Renal pelvis (tissue), 12 donors: Measurements from ENCODE around the gene MRS2. TPM values are rescaled to one million over a fixed set of nuclear protein-coding genes. Genes with fewer than 3 reads are reported as not detected.
A peak's percentile ranks its signal among the peaks of the same experiment; 100 is the strongest.
"Not testable (repeated sequence)": the region's sequence is repeated elsewhere in the genome, so short reads cannot be mapped to it uniquely, and the experiment has no call there.

ENCODE experiments used
- DNase-seq: peaks from one replicate; pipeline ENCODE4 v3.0.0-alpha.2; 2013
- long read RNA-seq, 16 experiments: transcript quantifications; one replicate each; lab custom pipeline, GENCODE V29; 2026
- polyA plus RNA-seq, 3 donors: library from polyadenylated mRNA; unstranded; fragments of 120-200 nt; gene quantifications; one replicate each; pipeline ENCODE4 v1.2.1, GENCODE V29; 2013; ENCODE audit not compliant: insufficient read length in 3 of 3

The MRS2 gene, protein sequence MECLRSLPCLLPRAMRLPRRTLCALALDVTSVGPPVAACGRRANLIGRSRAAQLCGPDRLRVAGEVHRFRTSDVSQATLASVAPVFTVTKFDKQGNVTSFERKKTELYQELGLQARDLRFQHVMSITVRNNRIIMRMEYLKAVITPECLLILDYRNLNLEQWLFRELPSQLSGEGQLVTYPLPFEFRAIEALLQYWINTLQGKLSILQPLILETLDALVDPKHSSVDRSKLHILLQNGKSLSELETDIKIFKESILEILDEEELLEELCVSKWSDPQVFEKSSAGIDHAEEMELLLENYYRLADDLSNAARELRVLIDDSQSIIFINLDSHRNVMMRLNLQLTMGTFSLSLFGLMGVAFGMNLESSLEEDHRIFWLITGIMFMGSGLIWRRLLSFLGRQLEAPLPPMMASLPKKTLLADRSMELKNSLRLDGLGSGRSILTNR
- 10 to 100 TPM; 39.1 to 49.4 (median 47.0) TPM for polyA plus RNA-seq
- long read RNA-seq, donor 1, partial matches to known transcripts, result 0 of 4 reads
- long read RNA-seq, donor 1, other reads (novel, unspliced or antisense), result 0 of 4 reads
- long read RNA-seq, donor 2, transcript MRS2-202 (10 exons, 1,740 nt), result minor isoform, 6 of 22 reads
- long read RNA-seq, donor 2, transcript MRS2-203 (11 exons, 3,313 nt), result major isoform, 11 of 22 reads
- long read RNA-seq, donor 2, partial matches to known transcripts, result 5 of 22 reads
- long read RNA-seq, donor 2, other reads (novel, unspliced or antisense), result 0 of 22 reads
- long read RNA-seq, donor 3, transcript MRS2-203 (11 exons, 3,313 nt), result major isoform, 5 of 7 reads
- long read RNA-seq, donor 3, partial matches to known transcripts, result 0 of 7 reads
- long read RNA-seq, donor 3, other reads (novel, unspliced or antisense), result 0 of 7 reads
- long read RNA-seq, donor 4, transcript MRS2-203 (11 exons, 3,313 nt), result major isoform, 8 of 47 reads
- long read RNA-seq, donor 4, partial matches to known transcripts, result 38 of 47 reads
- long read RNA-seq, donor 4, other reads (novel, unspliced or antisense), result 0 of 47 reads
- long read RNA-seq, donor 5, partial matches to known transcripts, result 0 of 4 reads
- long read RNA-seq, donor 5, other reads (novel, unspliced or antisense), result 0 of 4 reads
- long read RNA-seq, donor 6, transcript MRS2-203 (11 exons, 3,313 nt), result major isoform, 9 of 17 reads
- long read RNA-seq, donor 6, partial matches to known transcripts, result 7 of 17 reads
- long read RNA-seq, donor 6, other reads (novel, unspliced or antisense), result 0 of 17 reads
- long read RNA-seq, donor 7, transcript MRS2-203 (11 exons, 3,313 nt), result major isoform, 5 of 40 reads
- long read RNA-seq, donor 7, partial matches to known transcripts, result 34 of 40 reads
- long read RNA-seq, donor 7, other reads (novel, unspliced or antisense), result 0 of 40 reads
- long read RNA-seq, donor 8, partial matches to known transcripts, result 0 of 4 reads
- long read RNA-seq, donor 8, other reads (novel, unspliced or antisense), result 0 of 4 reads
- long read RNA-seq, donor 9, transcript MRS2-203 (11 exons, 3,313 nt), result major isoform, 6 of 10 reads
- long read RNA-seq, donor 9, partial matches to known transcripts, result 0 of 10 reads
- long read RNA-seq, donor 9, other reads (novel, unspliced or antisense), result 0 of 10 reads
- long read RNA-seq, donor 10, transcript MRS2-203 (11 exons, 3,313 nt), result major isoform, 5 of 43 reads
- long read RNA-seq, donor 10, partial matches to known transcripts, result 33 of 43 reads
- long read RNA-seq, donor 10, other reads (novel, unspliced or antisense), result 0 of 43 reads
- long read RNA-seq, donor 11, transcript MRS2-203 (11 exons, 3,313 nt), result major isoform, 5 of 10 reads
- long read RNA-seq, donor 11, partial matches to known transcripts, result 5 of 10 reads
- long read RNA-seq, donor 11, other reads (novel, unspliced or antisense), result 0 of 10 reads
- long read RNA-seq, donor 12, transcript MRS2-203 (11 exons, 3,313 nt), result major isoform, 9 of 23 reads
- long read RNA-seq, donor 12, transcript MRS2-202 (10 exons, 1,740 nt), result minor isoform, 5 of 23 reads
- long read RNA-seq, donor 12, partial matches to known transcripts, result 8 of 23 reads
- long read RNA-seq, donor 12, other reads (novel, unspliced or antisense), result 0 of 23 reads
- long read RNA-seq, donor 13, partial matches to known transcripts, result 0 of 4 reads
- long read RNA-seq, donor 13, other reads (novel, unspliced or antisense), result 0 of 4 reads
- long read RNA-seq, donor 14, partial matches to known transcripts, result 0 of 4 reads
- long read RNA-seq, donor 14, other reads (novel, unspliced or antisense), result 0 of 4 reads
- long read RNA-seq, donor 15, transcript MRS2-203 (11 exons, 3,313 nt), result major isoform, 9 of 10 reads
- long read RNA-seq, donor 15, partial matches to known transcripts, result 0 of 10 reads
- long read RNA-seq, donor 15, other reads (novel, unspliced or antisense), result 0 of 10 reads
- long read RNA-seq, donor 16, transcript MRS2-203 (11 exons, 3,313 nt), result major isoform, 10 of 12 reads
- long read RNA-seq, donor 16, partial matches to known transcripts, result 0 of 12 reads
- long read RNA-seq, donor 16, other reads (novel, unspliced or antisense), result 0 of 12 reads

GRCh38 chr6:24402697-24403500, at the start of gene MRS2:
TSS of gene MRS2 (plus strand) at chr6:24402936. CDS start at chr6:24403047, 111 bp downstream.
- DNase-seq, result peak; percentile 82

GRCh38 chr6:24353861-24354260, 48.9 kb upstream of the MRS2 start:
- DNase-seq, result no peak

DNA sequence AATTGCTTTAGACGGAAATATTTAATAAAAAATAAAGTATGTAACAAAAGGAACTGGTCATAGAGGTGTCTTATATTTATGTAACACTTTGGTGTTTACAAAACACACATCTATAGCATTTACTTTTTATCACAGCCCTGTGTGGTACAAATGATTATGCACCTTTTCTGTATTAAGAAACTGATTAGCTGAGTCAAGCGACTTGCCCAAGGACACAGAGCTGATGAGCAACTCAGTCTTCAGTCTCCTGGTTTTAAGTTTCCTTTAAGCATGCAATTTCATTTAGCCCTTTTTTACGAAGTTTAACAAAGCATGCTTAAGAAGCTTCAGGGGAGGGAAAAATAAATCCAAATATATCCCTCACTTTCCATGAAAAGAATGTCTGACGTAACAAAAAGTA, 47.3 kb upstream of the MRS2 start:
- no peak for DNase-seq

- DNase-seq, result no peak
Measured at GRCh38 chr6:24356310-24356973, 46.3 kb upstream of the MRS2 start.

DNA sequence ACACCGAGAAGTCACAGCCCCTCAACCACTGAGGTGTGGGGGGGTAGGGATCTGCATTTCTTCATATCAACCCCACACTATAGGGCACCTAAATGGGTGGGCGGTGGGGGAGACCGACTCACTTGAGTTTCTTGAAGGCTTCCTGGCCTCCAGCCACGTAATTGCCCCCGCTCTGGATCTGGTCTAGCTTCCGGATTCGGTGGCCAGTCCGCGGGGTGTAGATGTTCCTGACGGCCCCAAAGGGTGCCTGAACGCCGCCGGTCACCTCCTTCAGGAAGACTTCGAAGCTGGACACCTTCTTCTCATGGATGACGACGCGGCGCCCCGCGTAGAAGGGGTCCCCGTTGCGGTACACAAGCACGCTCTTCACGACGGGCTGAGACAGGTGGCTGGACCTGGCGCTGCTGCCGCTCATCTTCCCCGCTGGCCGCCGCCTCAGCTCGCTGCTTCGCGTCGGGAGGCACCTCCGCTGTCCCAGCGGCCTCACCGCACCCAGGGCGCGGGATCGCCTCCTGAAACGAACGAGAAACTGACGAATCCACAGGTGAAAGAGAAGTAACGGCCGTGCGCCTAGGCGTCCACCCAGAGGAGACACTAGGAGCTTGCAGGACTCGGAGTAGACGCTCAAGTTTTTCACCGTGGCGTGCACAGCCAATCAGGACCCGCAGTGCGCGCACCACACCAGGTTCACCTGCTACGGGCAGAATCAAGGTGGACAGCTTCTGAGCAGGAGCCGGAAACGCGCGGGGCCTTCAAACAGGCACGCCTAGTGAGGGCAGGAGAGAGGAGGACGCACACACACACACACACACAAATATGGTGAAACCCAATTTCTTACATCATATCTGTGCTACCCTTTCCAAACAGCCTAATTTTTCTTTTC, 45.2 kb upstream of the MRS2 start, which contains the start of gene DCDC2:
TSS of gene DCDC2 (minus strand) at position 724 of the 883 bp plus-strand sequence. CDS start at position 415, 309 bp downstream.
- DNase-seq, result peak; percentile 85

GRCh38 chr6:24358219-24358821, 44.4 kb upstream of the MRS2 start:
- DNase-seq, result no peak

GRCh38 chr6:24359640-24360454, 42.9 kb upstream of the MRS2 start:
- peak; percentile 96 for DNase-seq

DNA sequence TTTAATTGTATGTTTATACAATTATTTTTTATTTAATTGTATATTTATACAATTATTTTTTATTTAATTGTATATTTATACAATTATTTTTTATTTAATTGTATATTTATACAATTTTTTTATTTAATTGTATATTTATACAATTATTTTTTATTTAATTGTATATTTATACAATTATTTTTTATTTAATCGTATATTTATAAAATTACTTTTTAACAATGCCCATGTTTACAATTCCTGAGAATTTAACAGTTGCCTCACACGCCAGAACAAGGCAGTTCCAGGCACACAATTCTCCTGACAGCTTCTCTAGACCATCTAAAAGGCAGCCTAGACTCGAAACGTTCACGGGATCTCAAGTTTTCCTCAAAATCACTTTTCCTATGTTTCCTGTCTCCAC, 40.4 kb upstream of the MRS2 start:
- not testable (repeated sequence) for DNase-seq

DNA sequence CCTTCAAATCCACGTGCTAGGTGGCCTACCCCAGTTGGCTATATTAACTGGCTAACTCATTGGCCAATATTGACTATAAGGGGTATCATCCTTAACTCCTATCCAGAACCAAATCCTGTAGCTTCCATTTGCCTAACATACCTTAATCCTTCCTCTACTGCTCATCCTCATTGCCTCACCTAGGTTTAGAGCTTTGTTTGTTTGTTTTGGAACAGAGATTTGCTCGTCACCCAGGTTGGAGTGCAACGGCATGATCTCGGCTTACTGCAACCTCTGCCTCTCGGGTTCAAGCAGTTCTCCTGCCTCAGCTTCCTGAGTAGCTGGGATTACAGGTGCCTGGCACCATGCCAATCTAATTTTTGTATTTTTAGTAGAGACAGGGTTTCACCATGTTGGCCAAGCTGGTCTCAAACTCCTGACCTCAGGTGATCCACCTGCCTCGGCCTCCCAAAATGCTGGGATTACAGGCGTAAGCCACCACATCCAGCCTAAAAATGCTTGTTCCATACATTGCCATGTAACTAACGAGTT, 37.6 kb upstream of the MRS2 start:
- not testable (repeated sequence) for DNase-seq

DNA sequence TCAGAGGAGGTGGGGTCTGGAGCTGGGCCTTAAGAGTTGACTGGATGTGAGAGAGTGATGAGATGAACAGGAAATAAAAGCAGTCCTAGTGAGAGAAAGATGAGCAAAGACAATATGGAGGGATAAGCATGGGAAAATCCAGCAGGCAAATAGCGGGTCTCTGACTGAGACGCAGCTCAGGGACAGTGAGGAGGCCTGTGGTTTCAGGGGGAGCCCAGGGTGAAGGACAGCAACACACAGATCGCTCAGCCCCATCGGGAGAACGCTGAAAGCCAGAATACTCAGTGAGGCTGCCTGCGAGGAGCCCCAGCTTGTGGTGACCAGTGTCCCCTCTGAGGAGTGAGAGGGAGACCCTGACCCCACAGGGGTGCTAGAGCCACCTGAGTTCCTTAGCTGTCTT, 28.1 kb upstream of the MRS2 start:
- no peak for DNase-seq

DNA sequence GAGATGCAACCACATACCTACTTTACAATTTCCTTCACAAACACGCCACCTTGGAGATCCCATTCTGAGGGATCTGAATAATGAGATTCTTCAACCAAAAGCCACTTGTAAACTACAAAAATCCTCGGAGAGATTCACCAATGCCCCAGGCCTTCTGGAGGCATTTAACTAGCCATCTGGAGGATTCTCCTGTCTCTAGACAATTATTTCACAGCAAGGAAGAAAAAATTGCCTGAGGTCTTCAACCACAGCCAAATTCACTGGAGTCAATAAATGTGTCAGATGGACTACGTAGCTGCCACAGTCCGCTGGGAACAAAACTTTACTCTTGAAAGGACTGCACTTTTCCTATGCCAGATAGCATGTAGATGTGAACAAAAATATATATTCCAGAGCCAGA, 25.9 kb upstream of the MRS2 start:
- no peak for DNase-seq

GRCh38 chr6:24378473-24379097, 24.2 kb upstream of the MRS2 start:
- DNase-seq, result no peak

DNA sequence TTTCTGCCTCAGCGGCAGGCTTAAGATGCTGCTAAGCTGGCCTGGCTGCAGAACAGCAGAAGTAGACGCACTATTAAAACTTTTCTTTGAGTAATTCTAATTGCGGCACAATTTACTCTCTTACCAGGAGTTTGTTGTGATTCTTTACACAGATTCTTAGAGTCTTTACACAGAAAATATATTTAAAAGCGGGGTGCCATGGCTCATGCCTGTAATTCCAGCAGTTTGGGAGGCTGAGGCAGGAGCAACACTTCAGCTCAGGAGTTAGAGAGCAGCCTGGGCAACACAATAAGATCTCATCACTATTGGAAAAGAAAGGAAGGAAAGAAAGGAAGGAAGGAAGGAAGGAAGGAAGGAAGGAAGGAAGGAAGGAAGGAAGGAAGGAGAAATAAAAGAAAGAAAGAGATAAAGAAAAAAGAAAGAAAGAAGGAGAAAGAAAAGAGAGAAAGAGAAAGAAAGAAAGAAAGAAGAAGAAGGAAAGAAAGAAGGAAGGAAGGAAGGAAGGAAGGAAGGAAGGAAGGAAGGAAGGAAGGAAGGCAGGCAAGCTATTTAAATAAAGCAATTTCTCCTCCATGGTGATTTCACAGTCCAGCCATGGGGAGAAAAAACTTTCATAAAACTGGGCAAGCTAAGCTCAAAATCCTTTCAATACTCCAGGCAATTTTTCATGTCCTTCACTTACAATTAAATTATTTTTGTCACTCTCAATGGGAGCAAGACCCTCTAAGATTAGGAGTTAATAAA, 21.1 kb upstream of the MRS2 start:
- DNase-seq, result no peak

DNA sequence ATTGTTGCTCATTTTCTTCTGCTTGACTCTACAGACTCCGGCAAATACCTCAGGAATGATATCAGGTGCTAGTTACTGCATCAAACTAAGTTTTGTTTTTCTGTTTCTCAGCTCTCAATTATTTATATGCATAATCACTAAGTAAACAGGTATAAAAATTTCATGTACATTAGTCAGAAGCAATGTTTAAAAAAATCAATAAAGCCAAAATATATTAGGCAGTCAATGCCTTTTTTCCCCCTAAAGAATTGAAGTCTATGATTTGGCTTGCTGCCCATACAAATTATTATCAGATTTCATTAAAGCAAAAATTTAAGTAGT, 20.6 kb upstream of the MRS2 start:
- no peak for DNase-seq
